Mucosa of stomach (tissue), 1 donor: ENCODE data around the gene CD300C.
"Not testable (repeated sequence)": the region's sequence is repeated elsewhere in the genome, so short reads cannot be mapped to it uniquely, and the experiment has no call there.

Experiments used
- H3K27me3 ChIP-seq: one replicate; pipeline ENCODE4 v1.7.0; 2013; ENCODE audit warnings: mild to moderate bottlenecking, low read length; ENCODE audit not compliant: control insufficient read depth, insufficient read depth
- H3K36me3 ChIP-seq: one replicate; pipeline ENCODE4 v1.7.0; 2013; ENCODE audit warnings: low read length; ENCODE audit not compliant: control insufficient read depth, insufficient read depth
- H3K4me1 ChIP-seq: one replicate; pipeline ENCODE4 v1.7.0; 2013; ENCODE audit warnings: mild to moderate bottlenecking, low read length; ENCODE audit not compliant: control insufficient read depth, insufficient read depth
- H3K4me3 ChIP-seq: one replicate; pipeline ENCODE4 v1.7.0; 2013; ENCODE audit warnings: low read length
- H3K9ac ChIP-seq: one replicate; pipeline ENCODE4 v1.7.0; 2013; ENCODE audit warnings: mild to moderate bottlenecking, low read length, moderate library complexity
- H3K9me3 ChIP-seq: one replicate; pipeline ENCODE4 v1.7.0; 2013; ENCODE audit warnings: mild to moderate bottlenecking, low read length, moderate library complexity; ENCODE audit not compliant: control insufficient read depth
- donor health status: Pancreatic carcinoma.

CD300C gene

GRCh38 chr17:74545843-74546230 lies at the start of gene CD300C:
TSS of gene CD300C (minus strand) at chr17:74546115. CDS start at chr17:74545782, 333 bp downstream.
- no peak within 1 kb of the TSS for H3K4me3 ChIP-seq
- no peaks in the 10 kb centered on the region for H3K36me3 ChIP-seq
- H3K27me3 ChIP-seq = peaks cover 10% of the 10 kb centered on the region
- H3K9ac ChIP-seq = no peak within 1 kb of the TSS
- no peaks in the 10 kb centered on the region for H3K9me3 ChIP-seq
- H3K4me1 ChIP-seq = no peaks in the 10 kb centered on the region

- Histone ChIP-seq H3K27me3 (peaks cover 4% of the 10 kb centered on the region), H3K36me3 (no peaks in the 10 kb centered on the region), H3K4me1 (no peaks in the 10 kb centered on the region), H3K4me3 (no peak overlapping the region), H3K9ac (no peak overlapping the region), H3K9me3 (no peaks in the 10 kb centered on the region)
Observed at GRCh38 chr17:74595037-74595750, 49.3 kb upstream of the CD300C start.

- no peaks in the 10 kb centered on the region for H3K27me3 ChIP-seq
Observed at GRCh38 chr17:74592087-74592990, 46.4 kb upstream of the CD300C start, which contains the start of gene CD300LD. TSS of gene CD300LD (minus strand) at chr17:74592283. CDS start at chr17:74592202, 81 bp downstream.

GRCh38 chr17:74591503-74591902 lies 45.6 kb upstream of the CD300C start:
- Histone ChIP-seq H3K36me3 (no peaks in the 10 kb centered on the region), H3K4me3 (no peak overlapping the region), H3K9me3 (no peaks in the 10 kb centered on the region), H3K9ac (no peak overlapping the region), H3K27me3 (no peaks in the 10 kb centered on the region), H3K4me1 (no peaks in the 10 kb centered on the region)

More at GRCh38 chr17:74592087-74592990, 46.4 kb upstream of the CD300C start, which contains the start of gene CD300LD:
- Histone ChIP-seq H3K9ac (no peak within 1 kb of the TSS), H3K4me1 (no peaks in the 10 kb centered on the region), H3K9me3 (no peaks in the 10 kb centered on the region), H3K36me3 (no peaks in the 10 kb centered on the region), H3K4me3 (no peak within 1 kb of the TSS)

- H3K4me1 ChIP-seq = no peaks in the 10 kb centered on the region
Observed at GRCh38 chr17:74585711-74586110, 39.8 kb upstream of the CD300C start.

GRCh38 chr17:74584292-74585060 lies 38.6 kb upstream of the CD300C start:
- Histone ChIP-seq H3K4me1 (no peaks in the 10 kb centered on the region), H3K9me3 (no peaks in the 10 kb centered on the region), H3K4me3 (no peak overlapping the region), H3K27me3 (no peaks in the 10 kb centered on the region), H3K9ac (no peak overlapping the region), H3K36me3 (no peaks in the 10 kb centered on the region)

More at GRCh38 chr17:74585711-74586110, 39.8 kb upstream of the CD300C start:
- no peak overlapping the region for H3K4me3 ChIP-seq
- H3K9me3 ChIP-seq = no peaks in the 10 kb centered on the region
- no peaks in the 10 kb centered on the region for H3K27me3 ChIP-seq
- no peak overlapping the region for H3K9ac ChIP-seq
- no peaks in the 10 kb centered on the region for H3K36me3 ChIP-seq

GRCh38 chr17:74582633-74583032 lies 36.7 kb upstream of the CD300C start:
- Histone ChIP-seq H3K4me1 (no peaks in the 10 kb centered on the region), H3K27me3 (no peaks in the 10 kb centered on the region), H3K36me3 (no peaks in the 10 kb centered on the region), H3K4me3 (no peak overlapping the region), H3K9ac (no peak overlapping the region), H3K9me3 (no peaks in the 10 kb centered on the region)

GRCh38 chr17:74579900-74580299 lies 34.0 kb upstream of the CD300C start:
- no peaks in the 10 kb centered on the region for H3K4me1 ChIP-seq
- no peak overlapping the region for H3K9ac ChIP-seq
- no peak overlapping the region for H3K4me3 ChIP-seq
- H3K9me3 ChIP-seq = no peaks in the 10 kb centered on the region
- H3K36me3 ChIP-seq = no peaks in the 10 kb centered on the region
- H3K27me3 ChIP-seq = no peaks in the 10 kb centered on the region

- no peaks in the 10 kb centered on the region for H3K27me3 ChIP-seq
- no peaks in the 10 kb centered on the region for H3K4me1 ChIP-seq
- no peak overlapping the region for H3K9ac ChIP-seq
- no peaks in the 10 kb centered on the region for H3K36me3 ChIP-seq
- H3K4me3 ChIP-seq = no peak overlapping the region
- no peaks in the 10 kb centered on the region for H3K9me3 ChIP-seq
Observed at GRCh38 chr17:74578979-74579378, 33.1 kb upstream of the CD300C start.

GRCh38 chr17:74574489-74575142 lies 28.7 kb upstream of the CD300C start:
- no peaks in the 10 kb centered on the region for H3K4me1 ChIP-seq
- no peaks in the 10 kb centered on the region for H3K36me3 ChIP-seq
- no peaks in the 10 kb centered on the region for H3K9me3 ChIP-seq
- H3K9ac ChIP-seq = no peak overlapping the region
- no peak overlapping the region for H3K4me3 ChIP-seq
- no peaks in the 10 kb centered on the region for H3K27me3 ChIP-seq

- H3K4me3 ChIP-seq, H3K36me3 ChIP-seq, H3K27me3 ChIP-seq, H3K9ac ChIP-seq, H3K9me3 ChIP-seq, H3K4me1 ChIP-seq: not testable (repeated sequence)
Observed at GRCh38 chr17:74573635-74574034, 27.7 kb upstream of the CD300C start.
